Smooth muscle cell (in vitro differentiated cells): ENCODE measurements around the gene ST6GALNAC2. TPM values are rescaled to one million over a fixed set of nuclear protein-coding genes. Genes with fewer than 3 reads are reported as not detected.

Source experiments
- DNase-seq: peaks from one replicate; lab custom pipeline; 2025; ENCODE audit not compliant: unreplicated experiment; lab: John Stamatoyannopoulos, UW
- H2AFZ ChIP-seq: fragments of 200-600 bp; sonication (generic); 2 replicates; pipeline ENCODE4 v1.6.0; 2016; ENCODE audit warnings: antibody characterized with exemption, low read depth, mild to moderate bottlenecking
- H3F3A ChIP-seq: fragments of 200-600 bp; sonication (generic); 2 replicates; pipeline ENCODE4 v1.6.0; 2017; ENCODE audit warnings: antibody characterized with exemption, low read depth
- H3K27ac ChIP-seq: fragments of 200-600 bp; sonication (generic); 2 replicates; pipeline ENCODE4 v1.5.1; 2016; ENCODE audit warnings: low read depth, mild to moderate bottlenecking
- H3K27me3 ChIP-seq: fragments of 200-600 bp; sonication (generic); 2 replicates; pipeline ENCODE4 v1.6.1; 2016; ENCODE audit warnings: low read depth, mild to moderate bottlenecking
- H3K36me3 ChIP-seq: fragments of 200-600 bp; sonication (generic); 2 replicates; pipeline ENCODE4 v1.5.1; 2016; ENCODE audit warnings: low read depth
- H3K4me1 ChIP-seq: fragments of 200-600 bp; sonication (generic); 2 replicates; pipeline ENCODE4 v1.5.1; 2016; ENCODE audit warnings: low read depth
- H3K4me2 ChIP-seq: fragments of 200-600 bp; sonication (generic); 2 replicates; pipeline ENCODE4 v1.6.0; 2016; ENCODE audit warnings: mild to moderate bottlenecking
- H3K4me3 ChIP-seq: fragments of 200-600 bp; sonication (generic); 2 replicates; pipeline ENCODE4 v1.5.1; 2016; ENCODE audit warnings: mild to moderate bottlenecking
- H3K79me2 ChIP-seq: fragments of 200-600 bp; sonication (generic); 2 replicates; pipeline ENCODE4 v1.6.0; 2016; ENCODE audit warnings: low read depth, mild to moderate bottlenecking
- H3K9ac ChIP-seq: fragments of 200-600 bp; sonication (generic); 2 replicates; pipeline ENCODE4 v1.6.0; 2016; ENCODE audit warnings: low read depth
- H3K9me3 ChIP-seq: fragments of 200-600 bp; sonication (generic); replicated peaks from 2 replicates; pipeline ENCODE4 v1.5.1; 2016; ENCODE audit warnings: low read depth
- H4K20me1 ChIP-seq: fragments of 200-600 bp; sonication (generic); 2 replicates; pipeline ENCODE4 v1.6.0; 2016; ENCODE audit warnings: low read depth
- CTCF ChIP-seq: fragments of 200-600 bp; sonication (generic); IDR thresholded peaks from 2 replicates; pipeline ENCODE4 v1.5.1; 2017; ENCODE audit warnings: borderline replicate concordance, mild to moderate bottlenecking, antibody characterized with exemption; ENCODE audit not compliant: insufficient read depth, poor library complexity, severe bottlenecking
- WGBS: methylation state at CpG from one replicate; pipeline ENCODE4 v1.1.7; 2016; ENCODE audit warnings: low lambda C conversion rate; 5-methylcytosine and 5-hydroxymethylcytosine counted together
- polyA plus RNA-seq: library from polyadenylated mRNA; unstranded; fragments of >200 nt; fragmentation: Nextera tagmentation; extraction: Ambion mirVana; gene quantifications from 2 replicates; pipeline ENCODE4 v1.2.1, GENCODE V29; 2016
- total RNA-seq: library from RNA; depleted of rRNA; stranded (reverse); fragments of >200 nt; gene quantifications from 2 replicates; pipeline ENCODE4 v1.2.3, GENCODE V29; 2014

Gene ST6GALNAC2
- total and polyA plus RNA-seq, 2 experiments from 2014 or later: 1.2 to 6.9 TPM

- Histone ChIP-seq H3K4me3 (no peak overlapping the region), H3K27ac (no peak overlapping the region)
Observed at GRCh38 chr17:76532072-76532651, 53.5 kb downstream of the ST6GALNAC2 start.

GRCh38 chr17:76531486-76532038, 54.1 kb downstream of the ST6GALNAC2 start:
- H3K27ac ChIP-seq: no peak overlapping the region
- no peaks in the 10 kb centered on the region for H3K36me3 ChIP-seq
- no peak overlapping the region for H3K9ac ChIP-seq
- peaks cover 8% of the 10 kb centered on the region for H3F3A ChIP-seq
- no peak overlapping the region for H3K4me2 ChIP-seq
- TF ChIP-seq CTCF: no peak
- no peaks in the 10 kb centered on the region for H4K20me1 ChIP-seq
- H2AFZ ChIP-seq: no peak overlapping the region
- no peaks in the 10 kb centered on the region for H3K79me2 ChIP-seq
- H3K27me3 ChIP-seq: no peaks in the 10 kb centered on the region
- no peak for DNase-seq
- H3K4me3 ChIP-seq: no peak overlapping the region
- no peaks in the 10 kb centered on the region for H3K9me3 ChIP-seq
- H3K4me1 ChIP-seq: peaks cover 21% of the 10 kb centered on the region
- WGBS: 96% methylated on average over 18 of the region's 18 CpGs

More at GRCh38 chr17:76532072-76532651, 53.5 kb downstream of the ST6GALNAC2 start:
- Histone ChIP-seq H4K20me1 (no peaks in the 10 kb centered on the region), H2AFZ (no peak overlapping the region), H3K9ac (no peak overlapping the region), H3F3A (peaks cover 8% of the 10 kb centered on the region), H3K4me1 (peaks cover 21% of the 10 kb centered on the region), H3K4me2 (no peak overlapping the region), H3K27me3 (no peaks in the 10 kb centered on the region), H3K79me2 (no peaks in the 10 kb centered on the region), H3K36me3 (no peaks in the 10 kb centered on the region), H3K9me3 (no peaks in the 10 kb centered on the region)
- DNase-seq: no peak
- no peak for TF ChIP-seq CTCF
- WGBS: 77% methylated on average over 8 of the region's 8 CpGs

GRCh38 chr17:76530811-76531485, 54.7 kb downstream of the ST6GALNAC2 start:
- Histone ChIP-seq H3K9ac (no peak overlapping the region), H3F3A (peaks cover 8% of the 10 kb centered on the region), H3K27ac (peak overlapping the region; percentile 87), H3K27me3 (no peaks in the 10 kb centered on the region), H3K36me3 (no peaks in the 10 kb centered on the region), H3K9me3 (no peaks in the 10 kb centered on the region), H2AFZ (peak overlapping the region; percentile 70), H3K79me2 (no peaks in the 10 kb centered on the region), H3K4me3 (no peak overlapping the region), H4K20me1 (no peaks in the 10 kb centered on the region), H3K4me2 (peak overlapping the region; percentile 69), H3K4me1 (peaks cover 21% of the 10 kb centered on the region)
- WGBS: 91% methylated on average over 30 of the region's 32 CpGs
- no peak for DNase-seq
- TF ChIP-seq CTCF: no peak
